Colonic mucosa (tissue), 4 donors: ENCODE measurements around the gene ARL4D. TPM values are rescaled to one million over a fixed set of nuclear protein-coding genes. Genes with fewer than 3 reads are reported as not detected.
"Not testable (repeated sequence)": the region's sequence is repeated elsewhere in the genome, so short reads cannot be mapped to it uniquely, and the experiment has no call there.

Experiments used
- DNase-seq: peaks from one replicate; pipeline ENCODE4 v3.0.0-alpha.2; 2020
- H3K27ac ChIP-seq: fragments of 200-600 bp; one replicate; pipeline ENCODE4 v1.8.0; 2021
- H3K27me3 ChIP-seq: fragments of 200-600 bp; one replicate; pipeline ENCODE4 v1.8.0; 2021
- H3K36me3 ChIP-seq: fragments of 200-600 bp; one replicate; pipeline ENCODE4 v1.8.0; 2021
- H3K4me1 ChIP-seq: fragments of 200-600 bp; one replicate; pipeline ENCODE4 v1.8.0; 2021; ENCODE audit warnings: mild to moderate bottlenecking
- H3K4me3 ChIP-seq: fragments of 200-600 bp; one replicate; pipeline ENCODE4 v1.8.0; 2021
- H3K9ac ChIP-seq, 2 donors: one replicate each; pipeline ENCODE4 v1.7.0; 2013; ENCODE audit warnings: control low read depth in 2 of 2, low read depth in 2 of 2, low read length in 2 of 2
- H3K9me3 ChIP-seq: fragments of 200-600 bp; one replicate; pipeline ENCODE4 v1.8.0; 2021
- intact Hi-C: fragments of 100-400 bp; cut with DNase I; formaldehyde crosslinking; loops from one replicate; pipeline ENCODE4 v1.14.1; 2022
- total RNA-seq, 2 donors: library from RNA; stranded (reverse); fragmentation: NEBNext Ultra II Directional in 1 of 2; extraction: Animal tissue kit (Norgen Biotek cat#: 25700) in 1 of 2; gene quantifications; one replicate each; pipeline ENCODE4 v1.2.1, GENCODE V29; 2021
- TF ChIP-seq, protein P1 (sequence below): fragments of 200-600 bp; IDR thresholded peaks from one replicate; pipeline ENCODE4 v1.8.0; 2022; ENCODE audit warnings: antibody characterized with exemption, mild to moderate bottlenecking
- donor health status: healthy.
- donor health status: DM: no; HTN: no; CAD: no.
- donor health status: DM: no; HTN: no; CAD: no.

Gene ARL4D
- total RNA-seq, 2 donors from 2014 or later, result 2.0 to 5.7 TPM

DNA sequence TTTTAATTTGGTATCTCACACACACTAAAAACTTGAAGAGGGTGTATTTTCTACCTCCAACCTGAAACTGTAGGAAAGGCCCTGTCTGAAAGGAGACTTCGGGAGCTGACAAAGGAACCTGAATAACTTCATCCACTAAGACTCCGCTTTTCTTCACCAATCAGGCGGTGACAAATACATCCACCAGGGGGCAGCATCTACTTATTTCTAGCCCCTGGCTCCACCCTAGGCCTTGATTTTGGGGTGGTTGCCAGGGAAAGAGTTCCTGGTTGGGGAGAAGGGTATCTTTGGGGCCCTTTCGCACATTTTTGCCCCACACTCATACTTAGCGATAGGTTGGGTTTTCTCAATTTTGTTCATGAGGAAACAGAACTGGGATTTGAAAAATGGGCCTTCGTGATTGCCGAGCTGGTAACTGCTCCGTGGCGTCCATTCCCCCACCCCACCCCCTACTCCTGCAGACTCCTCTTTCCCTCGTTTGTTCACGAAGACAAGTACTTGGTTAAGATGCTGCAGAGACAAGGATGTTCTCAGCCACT is 4.8 kb upstream of the ARL4D start:
- peak; percentile 96 for DNase-seq
- Histone ChIP-seq H3K27ac (no peak overlapping the region), H3K27me3 (no peaks in the 10 kb centered on the region), H3K4me1 (no peaks in the 10 kb centered on the region), H3K9ac (peak overlapping the region in 1 of 2 donors; percentile 19), H3K9me3 (no peaks in the 10 kb centered on the region), H3K4me3 (no peak overlapping the region), H3K36me3 (no peaks in the 10 kb centered on the region)
- TF ChIP-seq, protein P1, sequence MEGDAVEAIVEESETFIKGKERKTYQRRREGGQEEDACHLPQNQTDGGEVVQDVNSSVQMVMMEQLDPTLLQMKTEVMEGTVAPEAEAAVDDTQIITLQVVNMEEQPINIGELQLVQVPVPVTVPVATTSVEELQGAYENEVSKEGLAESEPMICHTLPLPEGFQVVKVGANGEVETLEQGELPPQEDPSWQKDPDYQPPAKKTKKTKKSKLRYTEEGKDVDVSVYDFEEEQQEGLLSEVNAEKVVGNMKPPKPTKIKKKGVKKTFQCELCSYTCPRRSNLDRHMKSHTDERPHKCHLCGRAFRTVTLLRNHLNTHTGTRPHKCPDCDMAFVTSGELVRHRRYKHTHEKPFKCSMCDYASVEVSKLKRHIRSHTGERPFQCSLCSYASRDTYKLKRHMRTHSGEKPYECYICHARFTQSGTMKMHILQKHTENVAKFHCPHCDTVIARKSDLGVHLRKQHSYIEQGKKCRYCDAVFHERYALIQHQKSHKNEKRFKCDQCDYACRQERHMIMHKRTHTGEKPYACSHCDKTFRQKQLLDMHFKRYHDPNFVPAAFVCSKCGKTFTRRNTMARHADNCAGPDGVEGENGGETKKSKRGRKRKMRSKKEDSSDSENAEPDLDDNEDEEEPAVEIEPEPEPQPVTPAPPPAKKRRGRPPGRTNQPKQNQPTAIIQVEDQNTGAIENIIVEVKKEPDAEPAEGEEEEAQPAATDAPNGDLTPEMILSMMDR, result peak; percentile 91
- intact Hi-C loops, result loop anchor here (1.0 kb wide), 1 partner anchor 89 kb away; the partner anchor contains the start of gene DHX8

DNA sequence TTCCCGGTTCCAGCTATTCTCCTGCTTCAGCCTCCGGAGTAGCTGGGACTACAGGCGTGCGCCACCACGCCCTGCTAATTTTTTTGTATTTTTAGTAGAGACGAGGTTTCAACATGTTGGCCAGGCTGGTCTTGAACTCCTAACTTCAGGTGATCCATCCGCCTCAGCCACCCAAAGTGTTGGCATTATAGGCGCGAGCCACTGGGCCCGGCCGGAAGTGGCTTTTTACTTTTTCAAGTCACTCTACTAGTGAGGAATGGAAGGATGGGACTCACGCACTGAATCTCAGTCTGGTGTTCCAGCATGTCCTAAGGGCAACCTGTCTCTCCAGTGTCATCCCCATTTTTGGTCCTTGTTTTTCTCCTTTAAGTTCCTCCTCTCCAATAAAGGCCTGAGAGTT is 4.1 kb upstream of the ARL4D start:
- H3K27ac ChIP-seq, DNase-seq, H3K4me3 ChIP-seq, H3K9ac ChIP-seq, H3K36me3 ChIP-seq, H3K9me3 ChIP-seq, H3K4me1 ChIP-seq, H3K27me3 ChIP-seq: not testable (repeated sequence)
- intact Hi-C loops, result loop anchor here (1.0 kb wide), 1 partner anchor 89 kb away; the partner anchor contains the start of gene DHX8

DNA sequence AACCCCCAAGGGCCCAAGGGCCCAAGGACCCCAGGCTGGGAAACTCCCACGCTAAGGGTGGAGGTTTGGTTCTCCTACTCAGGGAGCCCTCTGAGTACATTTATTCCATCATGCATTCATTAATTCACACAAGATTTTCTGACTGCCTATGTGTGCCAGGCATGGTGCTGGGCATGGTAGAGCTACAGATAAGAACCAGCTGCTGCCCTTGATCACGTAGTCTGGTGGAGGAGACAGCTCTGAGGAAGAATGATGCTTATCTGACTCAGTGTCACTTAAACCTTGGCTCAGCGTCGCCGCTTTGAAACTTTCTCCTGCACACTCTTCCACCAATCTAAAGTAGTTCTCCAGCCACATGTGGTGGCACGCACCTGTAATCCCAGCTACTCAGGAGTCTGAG is 3.6 kb upstream of the ARL4D start:
- intact Hi-C loops, result no loop called here
- Histone ChIP-seq H3K4me3 (no peak overlapping the region), H3K36me3 (no peaks in the 10 kb centered on the region), H3K27me3 (no peaks in the 10 kb centered on the region), H3K27ac (no peak overlapping the region), H3K9me3 (no peaks in the 10 kb centered on the region), H3K4me1 (no peaks in the 10 kb centered on the region), H3K9ac (no peak overlapping the region)
- TF ChIP-seq, protein P1, result no peak
- no peak for DNase-seq

DNA sequence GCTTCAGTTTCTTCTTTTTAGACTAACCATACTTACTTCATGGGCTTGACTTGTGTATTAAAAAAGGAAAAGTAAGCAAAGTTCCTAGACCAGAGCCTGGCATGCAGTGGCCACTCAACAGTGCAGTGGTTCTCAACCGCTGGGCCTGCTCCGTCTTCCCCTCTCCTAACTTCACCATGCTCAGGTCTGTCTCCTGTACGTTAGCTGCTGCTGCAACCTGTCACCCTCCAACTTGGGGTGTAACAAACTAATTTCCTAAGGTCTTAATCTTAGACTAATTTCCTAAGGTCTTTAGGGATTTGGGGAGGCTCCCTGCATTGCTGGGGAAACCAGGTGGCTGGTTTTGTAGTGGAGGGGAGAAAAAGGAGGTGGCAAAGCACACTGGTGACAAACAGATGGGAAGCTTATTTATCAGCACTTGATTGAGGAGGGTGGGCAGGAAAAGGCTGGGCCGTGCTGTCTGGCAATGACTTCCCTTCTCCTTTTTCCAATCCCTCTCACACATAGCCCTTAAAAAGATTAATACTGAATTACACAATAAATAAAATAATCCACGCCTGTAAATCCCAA is 2.2 kb upstream of the ARL4D start:
- H3K9ac ChIP-seq, result no peak overlapping the region
- H3K36me3 ChIP-seq, result no peaks in the 10 kb centered on the region
- DNase-seq, result no peak
- TF ChIP-seq, protein P1, result no peak
- no peaks in the 10 kb centered on the region for H3K27me3 ChIP-seq
- H3K4me1 ChIP-seq, result no peaks in the 10 kb centered on the region
- H3K4me3 ChIP-seq, result no peak overlapping the region
- H3K9me3 ChIP-seq, result no peaks in the 10 kb centered on the region
- intact Hi-C loops, result no loop called here
- H3K27ac ChIP-seq, result no peak overlapping the region

DNA sequence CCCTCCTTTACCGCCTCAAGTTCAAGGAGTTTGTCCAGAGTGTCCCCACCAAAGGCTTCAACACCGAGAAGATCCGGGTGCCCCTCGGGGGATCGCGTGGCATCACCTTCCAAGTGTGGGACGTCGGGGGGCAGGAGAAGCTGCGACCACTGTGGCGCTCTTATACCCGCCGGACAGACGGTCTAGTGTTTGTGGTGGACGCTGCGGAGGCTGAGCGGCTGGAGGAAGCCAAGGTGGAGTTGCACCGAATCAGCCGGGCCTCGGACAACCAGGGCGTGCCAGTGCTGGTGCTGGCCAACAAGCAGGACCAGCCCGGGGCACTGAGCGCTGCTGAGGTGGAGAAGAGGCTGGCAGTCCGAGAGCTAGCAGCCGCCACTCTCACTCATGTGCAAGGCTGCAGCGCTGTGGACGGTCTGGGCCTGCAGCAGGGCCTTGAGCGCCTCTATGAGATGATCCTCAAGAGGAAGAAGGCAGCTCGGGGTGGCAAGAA is 1.1 kb downstream of the ARL4D start:
- Histone ChIP-seq H3K27me3 (no peaks in the 10 kb centered on the region), H3K9ac (peak overlapping the region; percentile 26 to 35), H3K27ac (no peak overlapping the region), H3K36me3 (no peaks in the 10 kb centered on the region), H3K4me1 (no peaks in the 10 kb centered on the region), H3K4me3 (peak overlapping the region; percentile 64), H3K9me3 (no peaks in the 10 kb centered on the region)
- intact Hi-C loops, result no loop called here
- TF ChIP-seq, protein P1, result no peak
- no peak for DNase-seq

DNA sequence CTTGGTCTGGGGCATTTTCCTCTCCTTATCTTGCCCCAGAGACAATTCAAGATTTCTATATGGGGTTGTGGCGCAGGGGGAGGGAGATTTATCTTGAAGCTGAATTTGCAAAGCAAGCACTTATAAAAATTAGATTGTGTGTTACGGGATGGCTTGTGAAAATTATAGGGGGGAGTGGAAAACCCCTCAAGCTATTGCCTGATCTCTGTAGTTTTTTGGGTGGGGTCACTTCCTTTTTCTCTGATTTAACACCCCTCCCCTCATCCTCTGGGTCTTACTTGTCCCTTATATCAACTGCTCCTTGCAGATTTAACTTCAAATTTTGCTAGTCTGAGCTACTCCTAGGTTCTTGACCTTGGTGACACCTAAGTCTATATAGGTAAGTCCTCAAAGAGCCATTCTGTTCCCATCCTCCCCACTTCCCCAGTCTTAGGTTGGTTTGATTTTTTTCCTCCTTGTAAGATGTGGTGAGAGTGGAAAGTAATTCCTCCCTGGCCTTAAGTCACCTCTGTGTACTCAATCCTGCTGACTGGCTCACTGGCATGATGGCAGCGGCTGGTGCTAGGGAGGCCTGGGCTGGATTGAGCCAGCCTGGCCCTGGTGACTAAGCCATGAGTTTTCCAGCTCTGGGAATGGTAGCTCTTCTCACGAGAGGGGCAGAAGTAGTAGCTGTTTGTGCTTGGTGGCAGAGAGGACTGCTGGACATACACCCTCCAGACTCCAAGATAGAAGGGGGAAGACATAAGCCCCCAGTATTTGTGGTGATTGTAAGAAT is 2.3 kb downstream of the ARL4D start:
- H3K27ac ChIP-seq, result no peak overlapping the region
- TF ChIP-seq, protein P1, result no peak
- DNase-seq, result no peak
- H3K27me3 ChIP-seq, result no peaks in the 10 kb centered on the region
- H3K36me3 ChIP-seq, result no peaks in the 10 kb centered on the region
- H3K4me3 ChIP-seq, result no peak overlapping the region
- no peaks in the 10 kb centered on the region for H3K9me3 ChIP-seq
- H3K4me1 ChIP-seq, result no peaks in the 10 kb centered on the region
- no peak overlapping the region for H3K9ac ChIP-seq
- intact Hi-C loops, result no loop called here
